ENCODE data around the gene KIF13A. TPM values are rescaled to one million over a fixed set of nuclear protein-coding genes. Genes with fewer than 3 reads are reported as not detected.

The KIF13A gene
- total and polyA plus RNA-seq, 2 donors (not counting 3 experiments of a cell fraction or from before 2014, with no cell fraction given) = 24.9 to 65.8 TPM

DNA sequence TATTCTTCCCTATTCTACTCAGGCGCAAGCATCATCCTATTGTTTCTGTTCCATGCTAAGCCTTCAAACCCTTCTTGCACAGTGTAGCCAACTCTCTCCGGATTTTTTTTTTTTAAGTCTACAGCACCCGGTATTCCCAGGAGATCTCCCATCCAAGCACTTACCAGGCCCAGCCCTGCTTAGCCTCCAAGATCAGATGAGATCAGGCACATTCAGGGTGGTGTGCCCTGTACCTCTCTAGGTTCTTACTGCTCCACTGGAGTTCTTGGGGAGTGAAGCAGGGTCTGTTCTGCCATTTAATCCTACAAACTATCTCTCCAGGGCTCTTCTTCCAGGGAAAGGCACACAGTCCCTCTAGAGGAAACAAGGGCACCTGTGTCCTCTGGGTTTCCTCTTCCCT, 265.8 kb downstream of the KIF13A start:
- POLR2A ChIA-PET = interaction anchor here (0.6 kb wide), 1 partner anchor 122 kb away, joined by 5 read pairs; the partner anchor contains the start of gene FAM8A1
- Histone ChIP-seq H4K20me1 (replicated peaks; ENCODE audit: control insufficient read depth, extremely low read depth, insufficient read depth, low read length) (no peaks in the 10 kb centered on the region), H3K9me1 (replicated peaks; ENCODE audit: control insufficient read depth, extremely low read depth, insufficient read depth, low read length) (no peaks in the 10 kb centered on the region), H3K4me2 (ENCODE audit: insufficient read depth, low read length) (no peak overlapping the region), H3K4me1 (ENCODE audit: control insufficient read depth, extremely low read depth, insufficient read depth, low read length) (peaks cover 7% of the 10 kb centered on the region), H3K9me3 (replicated peaks; ENCODE audit: control insufficient read depth, insufficient read depth, low read length) (no peaks in the 10 kb centered on the region), H3K27ac (ENCODE audit: insufficient read depth, low read depth, low read length) (no peak overlapping the region), H2AFZ (ENCODE audit: low read depth, low read length) (no peak overlapping the region), H3K79me2 (ENCODE audit: control insufficient read depth, insufficient read depth, low read length) (no peaks in the 10 kb centered on the region), H3K9ac (replicated peaks; ENCODE audit: extremely low read depth, insufficient read depth, low read length) (no peak overlapping the region), H3K27me3 (ENCODE audit: control insufficient read depth in 2 of 2, insufficient read depth in 2 of 2, low read length in 2 of 2) (no peaks in the 10 kb centered on the region), H3K4me3 (replicated peaks in 1 of 3; ENCODE audit: insufficient read depth in 1 of 3, low read depth in 1 of 3, low read length in 3 of 3) (no peak overlapping the region), H3K36me3 (ENCODE audit: control insufficient read depth in 2 of 2, extremely low read depth in 1 of 2, insufficient read depth in 2 of 2, low read length in 2 of 2) (no peaks in the 10 kb centered on the region)
- DNase-seq (ENCODE audit: low read depth, low spot score) = no peak
- intact Hi-C loops (cut with micrococcal nuclease) (no loop called here), dilution Hi-C loops (cut with MboI; ENCODE audit: extremely low pct_ligation_motif_present, low sequenced_read_pairs) (no loop called here)
- FAIRE-seq = no peak
- CTCF ChIA-PET = no interaction called here
- BruUV-seq (replicated peaks) = no TSS peak
- TF ChIP-seq MAX (IDR thresholded peaks at IDR 0.05; ENCODE audit: insufficient read depth, insufficient read length) = no peak
- TF ChIP-seq FOS (IDR thresholded peaks at IDR 0.05; ENCODE audit: borderline replicate concordance, insufficient read depth, low read length) = no peak
- no peak for TF ChIP-seq POLR2AphosphoS5 (IDR thresholded peaks at IDR 0.05; ENCODE audit: insufficient read depth, low read depth, low read length)
- no peak for TF ChIP-seq GATA2 (IDR thresholded peaks at IDR 0.05; ENCODE audit: insufficient read depth, insufficient read length, low read depth, low read length)
- TF ChIP-seq POLR2A (IDR thresholded peaks at IDR 0.05; ENCODE audit: low read depth, low read length) = no peak
- no peak for TF ChIP-seq EZH2 (IDR thresholded peaks at IDR 0.05; ENCODE audit: borderline replicate concordance, low read depth, low read length, severe bottlenecking)
- TF ChIP-seq CTCF (IDR thresholded peaks at IDR 0.05; ENCODE audit: extremely low read depth in 1 of 2, insufficient read depth in 1 of 2, low read depth in 1 of 2, low read length in 2 of 2) = no peak
- TF ChIP-seq MYC (IDR thresholded peaks at IDR 0.05; ENCODE audit: low read depth, low read length) = no peak
- TF ChIP-seq JUN (IDR thresholded peaks at IDR 0.05; ENCODE audit: borderline replicate concordance, insufficient read depth, insufficient read length, low read depth) = no peak

Measured in endothelial cell of umbilical vein (primary cell).